Kidney capillary endothelial cell (primary cell): ENCODE data around the gene ACAD10.
A peak's percentile ranks its signal among the peaks of the same experiment; 100 is the strongest.
"Not testable (repeated sequence)": the region's sequence is repeated elsewhere in the genome, so short reads cannot be mapped to it uniquely, and the experiment has no call there.

Source experiments
- DNase-seq: peaks from one replicate; pipeline ENCODE4 v3.0.0-alpha.2; 2018; ENCODE audit warnings: low spot score

Gene ACAD10

DNA sequence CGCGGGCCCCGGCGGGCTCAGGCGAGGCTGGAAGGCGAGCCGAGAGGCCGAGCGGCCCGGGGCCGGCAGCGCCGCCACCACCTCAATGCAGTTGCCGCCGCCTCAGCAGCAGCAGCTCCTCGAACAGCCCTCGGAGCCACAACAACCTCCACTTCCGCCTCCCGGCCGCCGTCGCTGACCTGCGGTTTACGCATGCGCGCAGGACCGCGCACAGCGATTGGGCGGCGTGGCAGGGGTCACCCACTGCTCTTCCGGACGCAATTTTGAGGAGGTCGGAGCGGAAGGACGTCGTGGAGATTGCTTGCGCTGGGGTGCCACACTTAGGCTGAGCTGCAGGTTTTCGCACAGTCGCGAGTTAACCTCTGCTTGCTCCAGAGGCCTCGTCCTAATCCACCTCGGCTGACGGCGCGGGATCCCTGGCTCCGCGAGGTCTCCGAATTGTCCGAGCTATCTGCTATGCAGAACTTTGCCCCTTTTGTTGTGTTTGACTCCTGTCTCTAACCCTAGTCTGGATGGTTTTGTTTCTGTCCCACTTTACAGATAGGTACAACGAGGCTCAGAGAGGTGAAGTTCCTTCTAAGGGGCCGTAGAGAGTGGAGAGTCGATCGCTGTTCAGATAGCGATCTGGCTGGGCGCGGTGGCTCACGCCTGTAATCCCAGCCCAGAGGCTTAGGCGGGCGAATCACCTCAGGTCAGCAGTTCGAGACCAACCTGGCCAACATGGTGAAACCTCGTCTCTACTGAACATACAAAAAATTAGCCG lies at the start of gene ACAD10, which contains the start of gene BRAP:
ACAD10 (plus strand) TSS at position 243 of the 763 bp plus-strand sequence. CDS start 6,657 bp downstream, outside the sequence.
BRAP (minus strand) TSS at position 146 of the 763 bp plus-strand sequence. CDS start 164 bp downstream, outside the sequence.
- peak; percentile 94 for DNase-seq

DNA sequence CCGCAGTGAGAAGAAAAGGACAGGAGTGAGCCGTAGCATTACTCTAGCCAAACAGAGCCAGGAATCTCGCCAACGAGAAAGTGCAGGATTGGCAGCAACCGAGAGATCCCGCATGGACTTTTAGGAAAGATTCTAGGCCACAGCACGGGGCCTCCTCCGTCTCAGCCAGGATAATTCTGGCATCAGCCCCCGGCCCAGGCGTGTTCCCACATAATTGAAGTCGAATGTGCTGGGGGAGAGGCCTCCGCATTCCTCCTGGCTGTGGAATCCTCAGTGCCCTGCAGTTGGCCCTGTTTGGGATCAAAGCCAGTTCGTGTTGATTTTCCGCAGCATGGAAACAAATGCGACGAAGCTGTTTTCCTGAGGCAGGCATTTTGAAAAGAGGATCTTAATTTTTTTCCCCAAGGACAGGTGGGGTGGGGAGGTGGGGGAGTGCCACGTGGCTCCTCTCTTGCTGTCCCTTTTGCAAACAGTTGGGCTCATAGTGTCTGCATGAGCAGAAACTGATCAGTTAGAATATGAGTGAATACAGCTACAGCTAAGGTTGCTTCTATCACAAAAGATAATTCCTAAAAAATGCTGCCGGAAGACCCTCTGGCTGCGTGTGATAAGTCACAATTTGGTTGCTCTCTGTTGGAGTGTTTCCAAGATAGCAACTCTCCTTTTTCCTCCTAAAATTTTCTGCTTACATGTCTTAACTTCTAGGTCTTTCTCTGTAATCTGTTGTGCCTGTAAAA lies 49.5 kb upstream of the ACAD10 start:
- DNase-seq, result no peak

DNA sequence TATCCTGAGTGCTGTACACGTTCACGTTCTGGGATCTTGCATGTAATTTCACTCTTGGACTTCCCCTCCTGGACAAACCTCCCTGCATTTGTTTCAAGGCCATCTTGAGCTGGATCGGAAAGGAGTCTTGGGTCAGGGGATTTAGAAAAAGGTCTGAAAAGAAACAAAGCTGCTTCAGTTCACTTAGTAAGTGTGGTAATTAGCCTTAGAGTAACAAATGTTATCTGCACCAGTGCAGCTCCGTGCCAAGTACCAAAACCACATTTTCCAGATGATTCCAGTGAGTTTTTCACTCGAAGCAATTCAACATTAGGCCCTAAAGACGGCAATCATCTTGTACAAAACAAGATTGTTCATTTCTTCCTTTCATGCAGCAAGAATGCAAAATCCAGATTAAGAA lies 47.3 kb upstream of the ACAD10 start:
- no peak for DNase-seq

DNA sequence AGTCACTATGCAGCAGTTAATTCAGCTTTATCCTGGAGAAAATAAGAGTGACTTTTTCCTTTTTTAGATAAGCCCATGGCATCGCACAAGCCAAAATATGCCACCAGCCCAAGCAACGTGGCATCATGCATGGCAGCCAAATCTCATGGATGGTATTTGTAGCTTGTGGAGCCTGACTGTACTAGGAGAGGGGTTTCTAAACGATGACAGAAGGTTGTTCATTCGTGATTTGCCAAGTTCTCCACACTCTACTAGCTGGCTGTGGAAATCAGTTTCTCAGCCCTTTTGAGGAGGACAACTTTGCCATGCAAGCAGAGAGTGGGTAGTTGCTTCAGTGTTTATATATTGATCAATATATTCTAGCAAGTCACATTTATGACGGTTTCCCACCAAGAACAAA lies 45.3 kb upstream of the ACAD10 start:
- no peak for DNase-seq

DNA sequence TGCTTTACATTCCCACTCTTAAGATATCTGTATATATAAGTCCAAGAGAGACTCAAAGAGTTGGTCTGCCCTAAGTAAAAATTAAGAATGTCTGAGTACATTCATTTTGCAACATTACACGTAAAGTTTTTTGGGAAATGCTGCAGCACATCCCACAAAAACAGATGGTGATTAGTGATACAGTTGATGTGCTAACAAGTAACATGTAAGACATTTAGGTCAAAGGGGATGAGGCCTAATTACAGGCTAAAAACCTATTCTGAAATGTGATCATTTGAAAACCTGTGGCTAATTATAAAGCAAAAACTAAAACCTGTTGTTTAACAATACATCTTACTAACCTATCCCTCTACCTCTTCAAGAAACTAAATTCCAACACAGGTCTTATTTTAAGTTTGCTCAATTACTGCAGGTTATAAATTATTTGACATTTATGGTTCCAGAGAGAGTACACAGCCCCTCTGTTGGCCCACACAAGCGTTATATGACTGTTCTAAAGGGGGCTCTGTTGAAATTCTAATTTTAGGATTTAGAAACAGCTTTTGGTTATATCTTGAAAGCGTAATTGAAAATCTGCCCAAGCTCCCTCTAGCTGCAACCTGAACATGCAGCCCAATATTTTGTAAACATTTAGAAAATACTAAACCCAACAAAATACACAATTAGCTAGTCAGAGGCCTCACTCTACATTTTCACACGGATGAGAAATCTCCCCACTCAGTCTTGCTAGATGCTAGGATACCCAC lies 43.0 kb upstream of the ACAD10 start:
- no peak for DNase-seq

DNA sequence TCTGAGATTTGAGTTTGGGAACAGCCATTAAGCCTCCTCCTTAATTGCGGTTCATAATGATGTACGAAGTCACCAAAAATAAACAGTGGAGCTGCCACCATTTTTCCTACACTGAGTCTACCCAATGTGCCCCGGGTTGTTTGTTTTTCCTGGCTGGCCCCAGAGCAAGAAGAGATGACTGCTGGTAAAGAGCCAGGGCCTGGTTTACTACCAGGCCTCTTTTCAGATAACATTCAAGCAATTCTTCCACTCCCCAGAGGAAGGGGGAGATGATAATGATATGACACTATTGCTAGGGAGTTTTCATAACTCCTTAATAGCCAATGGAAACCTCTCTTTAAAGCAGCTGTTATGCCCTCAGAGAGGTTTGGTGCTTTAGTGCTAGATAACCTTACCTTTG lies 42.4 kb upstream of the ACAD10 start:
- DNase-seq, result no peak

DNA sequence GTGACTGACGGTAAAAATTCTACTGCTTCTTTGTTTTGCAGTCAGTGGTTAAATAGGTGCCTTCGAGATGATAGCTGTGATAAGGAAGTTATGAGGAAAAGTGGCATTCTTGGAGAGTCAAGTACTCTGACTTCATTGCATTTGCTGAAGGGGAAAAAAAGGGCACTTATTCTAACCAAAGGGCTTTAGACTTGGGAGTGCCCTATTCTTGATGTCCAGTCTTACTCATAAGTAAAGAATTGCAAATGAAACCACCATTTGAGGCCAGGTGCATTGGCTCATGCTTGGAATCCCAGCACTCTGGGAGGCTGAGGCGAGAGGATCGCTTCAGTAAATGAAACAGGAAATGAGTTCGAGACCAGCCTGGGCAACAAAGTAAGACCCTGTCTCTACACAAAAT lies 40.4 kb upstream of the ACAD10 start:
- no peak for DNase-seq

DNA sequence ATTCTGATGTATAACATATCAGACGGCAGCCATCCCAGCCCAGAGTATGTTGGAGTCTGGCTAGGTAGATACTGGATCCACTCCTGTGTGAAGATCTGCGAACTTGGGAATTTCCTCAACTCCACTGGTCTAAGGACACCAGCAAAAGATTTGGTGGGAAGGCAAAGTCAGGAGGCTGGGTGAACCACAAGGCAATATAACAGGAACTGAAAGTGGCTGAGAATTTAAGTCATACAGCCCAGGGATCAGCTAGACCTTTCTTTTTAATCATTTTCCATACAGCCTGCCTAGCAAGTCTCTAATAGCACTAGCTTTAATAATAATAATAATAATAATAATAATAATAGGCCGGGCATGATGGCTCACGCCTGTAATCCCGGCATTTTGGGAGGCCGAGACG lies 34.9 kb upstream of the ACAD10 start:
- DNase-seq, result no peak

DNA sequence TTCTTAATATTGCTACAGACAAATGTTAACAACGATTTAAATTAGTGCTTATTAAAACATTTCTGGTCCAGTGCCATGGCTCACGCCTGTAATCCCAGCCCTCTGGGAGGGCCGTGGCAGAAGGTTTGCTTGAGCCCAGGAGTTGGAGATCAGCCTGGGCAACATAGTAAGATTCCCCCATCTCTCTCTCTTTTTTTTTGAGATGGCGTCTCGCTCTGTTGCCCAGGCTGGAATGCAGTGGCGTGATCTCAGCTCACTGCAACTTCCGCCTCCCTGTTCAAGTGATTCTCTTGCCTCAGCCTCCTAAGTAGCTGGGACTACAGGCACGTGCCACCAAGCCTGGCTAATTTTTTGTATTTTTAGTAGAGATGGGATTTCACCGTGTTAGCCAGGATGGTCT lies 33.3 kb upstream of the ACAD10 start:
- not testable (repeated sequence) for DNase-seq

DNA sequence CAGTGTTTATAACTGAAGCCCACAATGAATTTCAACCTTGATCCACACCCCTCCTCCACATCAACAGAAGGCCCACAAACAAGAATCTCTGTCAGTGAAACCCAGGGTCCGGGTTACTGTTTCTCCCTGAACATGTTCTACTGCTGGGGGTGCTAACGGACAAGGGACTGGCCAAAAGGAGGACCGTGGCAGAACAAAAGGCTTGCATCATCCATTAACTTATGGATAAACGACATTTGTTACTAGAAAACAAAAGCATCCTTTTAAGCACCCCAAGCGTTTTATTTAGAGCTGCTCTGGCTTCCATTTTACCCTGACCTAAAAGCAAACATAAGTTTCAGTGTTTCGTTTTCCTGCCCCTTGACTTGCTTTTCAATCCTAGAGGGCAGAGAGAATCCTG lies 32.3 kb upstream of the ACAD10 start:
- no peak for DNase-seq

DNA sequence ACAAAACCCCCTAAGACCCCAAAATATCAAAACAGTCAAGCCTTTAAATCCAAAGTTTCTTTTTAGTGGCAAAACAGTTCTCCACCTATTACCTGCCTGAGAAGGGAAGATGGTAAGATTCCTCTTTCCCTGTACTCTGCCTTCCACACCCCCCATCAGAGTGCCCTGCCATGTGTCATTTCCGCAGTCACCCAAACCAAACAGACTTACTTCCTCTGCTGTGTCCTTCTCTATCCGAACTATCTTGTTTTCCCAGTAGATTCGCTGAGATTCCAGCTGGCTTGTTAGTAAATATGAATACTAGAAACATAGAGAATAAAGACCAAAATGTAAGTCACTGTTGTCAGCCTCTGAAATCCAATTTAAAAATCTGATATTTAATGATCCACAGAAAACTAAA lies 30.5 kb upstream of the ACAD10 start:
- DNase-seq, result no peak

DNA sequence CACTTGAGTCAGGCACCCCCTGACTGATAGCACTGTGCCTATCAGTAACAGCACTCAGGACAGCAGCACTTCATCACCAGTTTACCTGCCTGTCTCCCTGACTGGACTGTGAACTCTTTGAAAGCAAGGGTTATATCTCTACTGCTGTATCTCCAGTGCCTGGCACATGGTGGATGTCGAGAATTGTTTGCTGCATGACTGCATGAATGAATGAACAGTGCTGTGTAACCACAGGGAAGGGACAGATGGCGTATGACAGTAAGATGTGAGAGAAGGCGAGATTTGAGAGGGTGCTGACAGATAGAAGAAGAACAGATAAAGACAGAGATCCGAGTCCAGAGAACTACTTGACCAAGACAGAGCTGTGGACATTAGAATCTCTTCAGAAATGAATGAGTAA lies 29.8 kb upstream of the ACAD10 start:
- no peak for DNase-seq

DNA sequence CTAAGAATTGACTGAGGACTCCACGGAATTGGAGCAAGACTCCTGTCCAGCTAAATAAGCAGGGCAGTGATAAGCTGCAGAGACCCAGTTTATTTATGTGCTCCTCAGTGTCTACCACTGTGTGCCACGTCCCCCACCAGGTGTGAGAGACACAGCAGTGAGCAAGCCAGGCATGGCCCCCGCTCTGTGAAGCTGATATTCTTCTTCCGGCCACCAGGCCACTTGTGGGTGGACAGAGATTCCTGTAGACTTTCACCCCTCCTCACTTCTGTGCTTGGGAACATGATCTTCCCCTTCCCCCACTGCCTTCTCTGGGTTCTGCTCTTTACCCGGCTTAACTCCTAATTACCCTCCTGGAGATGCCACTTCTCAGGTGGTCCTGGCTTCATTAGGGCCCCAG lies 21.4 kb upstream of the ACAD10 start:
- no peak for DNase-seq

DNA sequence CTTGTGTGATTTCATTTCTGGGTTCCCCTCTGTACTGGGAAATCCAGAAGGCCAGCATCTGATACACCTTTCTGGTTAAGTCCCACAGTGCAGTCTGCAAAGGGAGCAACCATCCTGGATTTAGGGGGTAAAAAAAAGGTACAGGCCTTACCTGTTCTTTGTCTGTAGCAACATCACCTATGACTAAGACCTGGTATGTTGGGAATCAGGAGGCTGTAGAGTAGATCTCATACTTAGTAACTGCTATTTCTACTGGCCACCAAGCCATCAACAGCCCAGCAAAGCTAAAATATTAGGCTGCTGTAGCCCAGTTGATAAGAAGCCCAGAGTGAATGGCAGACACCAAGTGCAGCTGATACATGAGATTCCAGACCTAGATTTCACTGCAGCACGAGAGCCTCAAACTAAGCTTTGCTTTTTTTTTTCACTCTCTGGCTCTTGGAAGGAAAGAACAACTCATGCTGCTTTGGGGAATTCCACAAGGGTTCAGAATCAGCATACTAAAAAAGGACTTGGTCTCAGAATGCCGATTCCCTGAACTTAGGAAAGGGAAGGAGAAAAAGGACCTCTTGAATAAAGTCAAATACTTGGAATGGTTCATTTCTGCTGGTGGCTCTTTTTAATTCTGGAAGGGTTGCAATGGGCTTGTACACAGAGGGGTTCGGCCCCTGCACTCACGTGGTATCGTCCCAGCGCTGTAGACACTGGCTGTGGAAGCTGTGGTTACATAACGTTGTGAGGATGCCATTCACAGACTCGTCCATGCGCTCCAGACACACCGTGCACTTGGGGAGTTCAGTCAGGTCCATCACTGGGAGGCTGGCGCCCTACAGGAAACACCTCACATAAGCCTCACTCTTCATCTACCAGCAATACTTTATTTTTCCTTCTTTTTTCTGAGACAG lies 20.6 kb upstream of the ACAD10 start:
- no peak for DNase-seq

DNA sequence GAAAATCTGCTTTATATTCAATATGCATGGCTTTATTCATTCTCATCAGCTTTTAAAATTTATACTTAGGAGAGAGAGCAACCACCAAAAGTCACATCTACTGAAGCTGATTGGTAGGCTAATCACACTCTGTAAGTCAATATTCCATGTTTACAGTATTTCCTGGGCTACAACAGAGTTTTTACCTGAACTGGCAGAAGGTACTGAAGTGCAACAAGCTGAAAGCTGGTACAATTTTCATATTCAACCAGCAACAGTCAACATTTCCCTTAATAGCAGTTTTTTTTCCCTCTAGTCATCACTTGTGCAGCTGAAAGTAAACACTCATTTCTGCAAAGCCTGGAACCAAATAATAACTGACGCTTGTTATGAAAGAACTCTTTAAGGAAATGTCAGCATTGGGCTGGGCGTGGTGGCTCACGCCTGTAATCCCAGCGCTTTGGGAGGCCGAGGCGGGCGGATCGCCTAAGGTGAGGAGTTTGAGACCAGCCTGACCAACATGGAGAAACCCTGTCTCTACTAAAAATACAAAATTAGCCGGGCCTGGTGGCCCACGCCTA lies 13.0 kb upstream of the ACAD10 start:
- no peak for DNase-seq

DNA sequence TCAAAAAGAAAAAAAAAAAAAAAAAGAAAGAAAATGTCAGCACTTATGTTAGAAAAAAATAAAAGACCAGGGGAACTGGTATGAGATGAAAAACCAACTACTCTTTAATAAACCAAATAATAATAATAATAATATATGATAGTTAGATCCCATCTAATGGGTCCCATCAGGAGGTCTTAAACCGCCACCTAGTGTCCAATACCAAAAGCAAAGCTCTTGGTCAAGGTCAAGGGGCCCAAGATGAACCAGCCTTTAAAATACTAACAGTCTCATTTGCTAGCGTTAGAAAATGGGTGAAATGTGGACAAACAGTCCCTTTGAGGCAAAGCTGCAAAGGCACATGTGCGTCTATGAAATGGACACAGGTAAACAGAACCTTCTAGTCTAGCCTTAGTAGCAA lies 12.3 kb upstream of the ACAD10 start:
- DNase-seq, result no peak

DNA sequence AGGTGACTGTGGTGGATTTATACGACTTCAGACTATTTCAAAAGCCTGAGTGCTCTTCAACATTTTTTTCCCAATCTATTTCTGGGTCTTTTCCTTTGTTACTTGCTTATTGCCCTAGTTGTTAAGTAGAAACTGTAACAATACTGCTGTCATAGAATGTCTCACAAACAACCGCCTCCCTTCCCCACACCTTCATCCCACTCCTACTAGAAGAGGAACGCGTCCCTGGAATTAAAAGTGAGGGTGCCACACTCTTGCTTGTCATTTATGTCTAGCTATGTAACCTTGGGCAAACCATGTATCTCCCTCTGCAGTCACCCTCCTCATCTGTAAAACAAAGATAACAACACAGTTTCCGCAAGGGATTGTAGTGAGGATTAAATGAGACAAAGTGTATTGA lies 8.7 kb upstream of the ACAD10 start:
- DNase-seq, result no peak

DNA sequence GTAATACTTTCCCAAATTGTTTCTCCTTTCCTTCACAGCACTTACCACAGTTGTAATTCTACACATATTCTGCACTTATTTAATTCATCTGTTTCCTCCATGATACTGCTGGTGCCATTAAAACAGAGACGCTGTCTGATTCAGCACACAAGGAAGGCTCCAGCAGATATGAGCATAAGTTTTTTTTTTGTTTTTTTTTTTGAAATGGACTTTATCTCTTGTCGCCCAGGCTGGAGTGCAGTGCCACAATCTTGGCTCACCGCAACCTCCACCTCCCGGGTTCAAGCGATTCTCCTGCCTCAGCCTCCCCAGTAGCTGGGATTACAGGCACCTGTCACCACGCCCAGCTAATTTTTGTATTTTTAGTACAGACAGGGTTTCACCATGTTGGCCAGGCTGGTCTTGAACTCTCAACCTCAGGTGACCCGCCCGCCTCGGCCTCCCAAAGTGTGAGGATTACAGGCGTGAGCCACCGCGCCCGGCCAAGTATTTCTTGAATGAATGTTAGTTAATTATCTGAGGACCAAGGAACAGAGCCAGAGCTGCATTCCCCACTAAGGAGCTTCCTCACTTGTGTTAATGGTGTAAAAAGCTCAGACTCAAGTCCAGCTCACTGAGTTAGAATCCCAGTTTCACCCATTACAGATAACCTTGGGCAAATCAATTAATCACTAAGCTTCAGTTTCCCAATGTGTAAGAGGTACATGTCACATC lies 1.2 kb upstream of the ACAD10 start:
- DNase-seq, result not testable (repeated sequence)

DNA sequence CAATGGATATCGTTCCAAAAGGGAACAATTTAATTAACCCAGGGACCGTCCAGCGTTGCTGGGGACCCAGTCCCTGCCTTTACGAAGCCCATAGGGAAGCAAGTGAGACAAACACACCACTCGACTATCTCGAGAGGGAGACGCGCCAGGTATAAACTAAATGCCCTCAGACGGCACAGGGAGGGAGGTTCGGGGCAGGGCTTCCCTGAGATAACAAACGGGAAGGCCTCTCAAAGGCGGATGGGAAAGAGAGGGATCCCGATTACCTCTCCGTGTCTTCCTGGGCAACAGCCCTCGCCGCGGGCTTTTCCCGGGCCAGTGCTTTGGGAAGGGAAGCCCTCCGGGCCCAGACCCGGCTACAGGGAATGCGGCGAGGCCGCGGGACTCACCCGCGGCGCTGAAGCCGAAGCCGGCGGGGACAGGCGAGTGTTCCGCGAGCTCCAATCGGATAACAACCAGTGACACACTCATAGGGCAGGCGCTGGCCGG lies 487 bp upstream of the ACAD10 start:
- DNase-seq, result no peak

DNA sequence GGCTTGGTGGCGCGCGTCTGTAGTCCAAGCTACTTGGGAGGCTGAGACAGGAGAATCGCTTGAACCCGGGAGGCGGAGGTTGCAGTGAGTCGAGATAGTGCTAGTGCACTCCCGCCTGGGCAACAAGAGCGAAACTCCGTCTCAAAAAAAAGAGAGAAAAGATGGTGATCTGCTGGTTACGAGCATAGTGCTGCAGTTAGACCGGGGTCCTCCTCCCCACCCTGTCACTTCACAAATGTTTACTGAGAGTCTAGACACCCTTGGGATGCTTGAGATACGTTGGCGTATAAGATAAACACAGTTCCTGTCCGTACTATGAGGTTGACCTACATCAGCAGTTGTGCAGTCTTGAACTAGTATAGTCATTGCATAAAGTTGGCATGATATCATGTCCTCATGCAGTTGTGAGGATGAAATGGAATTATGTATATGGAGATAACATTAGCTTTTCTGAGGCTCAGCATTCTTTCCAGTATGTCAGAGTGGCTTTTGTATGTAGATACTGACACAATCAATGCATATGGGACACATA lies 787 bp downstream of the ACAD10 start:
- no peak for DNase-seq
